Activated CD4-positive, alpha-beta T cell treated with anti-CD3 and anti-CD28 coated beads, Interleukin-2, amount 50 U/mL, for 24 hours (primary cell): ENCODE data around the gene EHBP1.
A peak's percentile ranks its signal among the peaks of the same experiment; 100 is the strongest.

Experiments used
- DNase-seq, 2 donors: peaks; one replicate each; pipeline ENCODE4 v3.0.0-alpha.2; 2020; ENCODE audit warnings: low read depth in 1 of 2, low spot score in 1 of 2

The EHBP1 gene

GRCh38 chr2:62705007-62705829 is at the start of gene EHBP1:
TSS of gene EHBP1 (plus strand) at chr2:62705713. CDS start at chr2:62707192, 1,479 bp downstream.
- DNase-seq, result peak; percentile 95 to 96

- no peak for DNase-seq
Measured at GRCh38 chr2:62657783-62658182, 47.7 kb upstream of the EHBP1 start.

GRCh38 chr2:62658891-62659290 is 46.6 kb upstream of the EHBP1 start:
- no peak for DNase-seq

GRCh38 chr2:62660087-62660486 is 45.4 kb upstream of the EHBP1 start:
- no peak for DNase-seq

- DNase-seq, result no peak
Measured at GRCh38 chr2:62660582-62661262, 44.8 kb upstream of the EHBP1 start.

GRCh38 chr2:62661263-62661635 is 44.3 kb upstream of the EHBP1 start:
- no peak for DNase-seq

- no peak for DNase-seq
Measured at GRCh38 chr2:62662131-62662530, 43.4 kb upstream of the EHBP1 start.

- DNase-seq, result no peak
Measured at GRCh38 chr2:62662554-62662953, 43.0 kb upstream of the EHBP1 start.

- no peak for DNase-seq
Measured at GRCh38 chr2:62663411-62663810, 42.1 kb upstream of the EHBP1 start.

GRCh38 chr2:62663920-62664795 is 41.4 kb upstream of the EHBP1 start:
- no peak for DNase-seq

GRCh38 chr2:62665446-62665845 is 40.1 kb upstream of the EHBP1 start:
- DNase-seq, result no peak

- no peak for DNase-seq
Measured at GRCh38 chr2:62669180-62669579, 36.3 kb upstream of the EHBP1 start.

- DNase-seq, result no peak
Measured at GRCh38 chr2:62672601-62673000, 32.9 kb upstream of the EHBP1 start.

- DNase-seq, result no peak
Measured at GRCh38 chr2:62675062-62675461, 30.5 kb upstream of the EHBP1 start.

GRCh38 chr2:62685256-62685655 is 20.3 kb upstream of the EHBP1 start:
- DNase-seq, result no peak

GRCh38 chr2:62686012-62686685 is 19.4 kb upstream of the EHBP1 start:
- no peak for DNase-seq

- DNase-seq, result no peak
Measured at GRCh38 chr2:62687636-62688035, 17.9 kb upstream of the EHBP1 start.

GRCh38 chr2:62688771-62689170 is 16.7 kb upstream of the EHBP1 start:
- no peak for DNase-seq

GRCh38 chr2:62691186-62691585 is 14.3 kb upstream of the EHBP1 start:
- no peak for DNase-seq

GRCh38 chr2:62692225-62692624 is 13.3 kb upstream of the EHBP1 start:
- DNase-seq, result no peak

- no peak for DNase-seq
Measured at GRCh38 chr2:62698653-62699052, 6.9 kb upstream of the EHBP1 start.
